ENCODE measurements around the gene PTP4A2. TPM values are rescaled to one million over a fixed set of nuclear protein-coding genes. Genes with fewer than 3 reads are reported as not detected.

Gene PTP4A2
- 551 TPM for polyA plus RNA-seq (2012; ENCODE audit: insufficient read depth, insufficient read length)

- peak within 1 kb of the TSS; percentile 99 for H3K4me3 ChIP-seq (ENCODE audit: low read length)
- DNase-seq (ENCODE audit: low read depth, low spot score), result peak; percentile 87
Observed at GRCh38 chr1:31938184-31938975, at the start of gene PTP4A2. PTP4A2 (minus strand) TSS chr1:31938368; CDS start chr1:31919065, 19,303 bp downstream.

GRCh38 chr1:31987135-31987619 is 49.0 kb upstream of the PTP4A2 start:
- H3K4me3 ChIP-seq (ENCODE audit: low read length), result no peak overlapping the region
- no peak for DNase-seq (ENCODE audit: low read depth, low spot score)

- DNase-seq (ENCODE audit: low read depth, low spot score), result peak; percentile 60
- H3K4me3 ChIP-seq (ENCODE audit: low read length), result peak overlapping the region; percentile 31
Observed at GRCh38 chr1:31985430-31985829, 47.3 kb upstream of the PTP4A2 start.

- H3K4me3 ChIP-seq (ENCODE audit: low read length), result peak overlapping the region; percentile 31
- DNase-seq (ENCODE audit: low read depth, low spot score), result peak; percentile 82
Observed at GRCh38 chr1:31984419-31985347, 46.5 kb upstream of the PTP4A2 start.

DNA sequence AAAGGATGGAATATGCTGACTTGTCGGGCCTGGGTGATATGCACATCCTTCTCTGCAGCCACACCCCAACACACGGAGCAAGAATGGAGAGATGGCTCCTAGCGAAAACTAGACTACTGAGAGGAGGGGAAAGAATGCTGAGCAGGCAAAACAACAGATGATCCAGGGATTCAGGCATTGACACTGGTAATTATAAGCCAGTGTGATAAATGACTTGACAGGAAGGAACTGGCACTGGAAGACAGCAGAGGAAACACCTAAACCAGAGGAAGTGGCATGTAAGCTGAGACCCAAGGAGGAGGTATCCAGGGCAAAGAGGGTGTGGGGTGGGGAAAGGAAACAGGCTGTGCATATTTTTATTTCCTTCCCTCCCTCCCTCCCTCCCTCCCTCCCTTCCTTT is 43.8 kb upstream of the PTP4A2 start:
- no peak overlapping the region for H3K4me3 ChIP-seq (ENCODE audit: low read length)
- DNase-seq (ENCODE audit: low read depth, low spot score), result peak; percentile 93

DNA sequence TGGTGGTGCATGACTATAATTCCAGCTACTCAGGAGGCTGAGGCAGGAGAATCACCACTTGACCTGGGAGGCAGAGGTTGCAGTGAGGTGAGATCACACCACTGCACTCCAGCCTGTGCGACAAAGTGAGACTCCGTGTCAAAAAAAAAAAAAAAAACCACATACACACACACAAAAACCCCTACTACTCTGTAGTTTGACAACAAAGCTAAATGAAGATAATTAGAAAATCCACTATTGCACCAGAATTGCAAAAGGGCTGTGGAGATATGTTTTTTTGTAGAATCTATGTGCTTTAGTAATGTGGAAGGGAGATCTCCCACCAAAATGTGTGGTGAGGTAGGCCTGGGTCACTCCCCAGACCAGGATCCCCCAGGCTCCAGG is 43.3 kb upstream of the PTP4A2 start:
- H3K4me3 ChIP-seq (ENCODE audit: low read length), result no peak overlapping the region

GRCh38 chr1:31980835-31981455 is 42.8 kb upstream of the PTP4A2 start:
- no peak overlapping the region for H3K4me3 ChIP-seq (ENCODE audit: low read length)
- DNase-seq (ENCODE audit: low read depth, low spot score), result no peak

More for the DNA sequence above, 43.3 kb upstream of the PTP4A2 start:
- DNase-seq (ENCODE audit: low read depth, low spot score), result no peak

DNA sequence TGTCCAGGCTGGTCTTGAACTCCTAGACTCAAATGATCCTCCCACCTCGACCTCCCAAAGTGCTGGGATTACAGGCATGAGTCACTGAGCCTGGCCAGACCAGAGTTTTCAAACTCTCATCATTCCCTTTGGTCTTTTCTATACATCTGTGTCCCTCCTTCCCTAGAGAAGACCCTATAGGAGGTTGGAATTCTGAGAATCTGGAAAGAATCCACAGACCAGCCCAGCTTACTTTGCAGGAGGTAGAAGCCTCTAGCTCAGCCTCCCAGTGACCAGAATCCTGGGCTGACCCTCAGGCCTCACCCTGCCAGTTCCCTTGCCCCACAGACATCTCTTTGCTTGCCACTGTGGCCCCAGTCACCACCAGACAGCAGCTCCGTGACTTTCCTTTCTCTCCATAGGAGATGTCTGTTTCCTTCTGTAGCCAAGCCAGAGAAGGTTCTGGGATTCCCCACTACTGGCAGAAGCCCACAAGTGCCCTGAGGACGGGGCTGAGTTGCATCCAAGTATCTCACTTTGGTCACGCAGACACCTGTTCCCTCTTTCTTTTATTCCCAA is 40.8 kb upstream of the PTP4A2 start:
- no peak for DNase-seq (ENCODE audit: low read depth, low spot score)
- H3K4me3 ChIP-seq (ENCODE audit: low read length), result no peak overlapping the region

GRCh38 chr1:31977385-31978131 is 39.4 kb upstream of the PTP4A2 start:
- DNase-seq (ENCODE audit: low read depth, low spot score), result no peak
- no peak overlapping the region for H3K4me3 ChIP-seq (ENCODE audit: low read length)

DNA sequence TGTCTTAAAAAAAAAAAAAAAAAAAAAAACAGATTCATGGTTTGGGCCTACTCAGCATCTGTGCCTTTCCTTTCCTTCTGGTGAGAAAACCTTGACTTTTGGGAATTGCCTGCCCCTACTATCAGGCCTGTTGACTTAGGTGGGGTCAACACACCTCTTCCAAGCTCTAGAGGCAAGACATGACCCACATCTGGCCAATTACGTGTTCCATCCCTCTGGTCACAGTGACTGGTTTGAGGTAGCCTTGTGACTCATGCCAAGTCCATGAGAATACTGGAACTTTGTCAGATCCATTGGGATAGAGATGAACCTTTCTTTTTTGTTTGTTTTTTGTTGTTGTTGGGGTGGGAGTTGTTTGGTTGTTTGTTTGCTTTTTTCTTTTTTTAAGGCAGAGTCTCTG is 38.2 kb upstream of the PTP4A2 start:
- no peak overlapping the region for H3K4me3 ChIP-seq (ENCODE audit: low read length)
- no peak for DNase-seq (ENCODE audit: low read depth, low spot score)

GRCh38 chr1:31970873-31971272 is 32.7 kb upstream of the PTP4A2 start:
- DNase-seq (ENCODE audit: low read depth, low spot score), result no peak
- no peak overlapping the region for H3K4me3 ChIP-seq (ENCODE audit: low read length)

DNA sequence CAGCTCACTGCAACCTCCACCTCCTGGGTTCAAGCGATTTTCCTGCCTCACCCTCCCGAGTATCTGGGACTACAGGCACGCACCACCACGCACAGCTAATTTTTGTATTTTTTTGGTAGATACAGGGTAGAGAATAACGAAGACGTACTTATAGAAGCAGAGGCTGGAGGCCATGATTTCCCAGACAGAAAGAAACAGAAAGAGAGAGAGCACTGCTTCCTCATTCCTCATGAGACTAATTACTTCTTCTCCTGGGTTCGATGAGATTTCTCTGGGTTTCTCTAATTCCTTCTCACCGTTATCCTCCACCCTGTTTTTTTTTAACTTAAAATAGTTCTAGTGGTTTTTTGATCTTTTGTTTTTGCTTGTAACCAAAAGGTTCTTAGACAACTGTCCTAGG is 23.4 kb upstream of the PTP4A2 start:
- no peak overlapping the region for H3K4me3 ChIP-seq (ENCODE audit: low read length)
- no peak for DNase-seq (ENCODE audit: low read depth, low spot score)

GRCh38 chr1:31959521-31960340 is 21.6 kb upstream of the PTP4A2 start:
- no peak for DNase-seq (ENCODE audit: low read depth, low spot score)
- H3K4me3 ChIP-seq (ENCODE audit: low read length), result no peak overlapping the region

GRCh38 chr1:31957701-31958674 is 19.8 kb upstream of the PTP4A2 start:
- H3K4me3 ChIP-seq (ENCODE audit: low read length), result no peak overlapping the region
- peak; percentile 99 for DNase-seq (ENCODE audit: low read depth, low spot score)

GRCh38 chr1:31955917-31956736 is 18.0 kb upstream of the PTP4A2 start:
- no peak for DNase-seq (ENCODE audit: low read depth, low spot score)
- H3K4me3 ChIP-seq (ENCODE audit: low read length), result no peak overlapping the region
